Measurements from ENCODE around the gene KDM4C. TPM values are rescaled to one million over a fixed set of nuclear protein-coding genes. Genes with fewer than 3 reads are reported as not detected.

The KDM4C gene
- total RNA-seq, 1 experiment from 2014 or later, result 4.8 TPM

DNA sequence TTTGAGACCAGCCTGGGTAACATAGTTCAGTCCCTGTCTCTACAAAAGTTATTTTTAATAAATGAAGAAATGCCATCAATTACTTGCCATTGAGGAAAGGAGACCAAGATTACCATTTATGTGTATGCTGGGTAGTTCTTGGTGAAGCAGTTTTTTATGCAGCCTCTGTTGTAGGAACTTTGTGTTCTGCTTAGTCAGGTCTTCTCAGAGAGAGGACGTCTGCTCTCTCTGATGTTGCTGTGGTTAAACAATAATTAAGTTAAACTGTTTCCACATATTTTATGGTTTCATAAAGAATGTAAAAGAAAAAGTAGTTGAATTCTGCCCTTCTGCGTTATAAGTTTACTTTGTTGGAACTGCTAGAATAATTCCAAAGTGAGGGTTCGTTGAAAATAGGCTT lies 210.5 kb downstream of the KDM4C start:
- Histone ChIP-seq H3K4me1 (ENCODE audit: insufficient read depth, low read length, poor library complexity, severe bottlenecking) (peaks cover 14% of the 10 kb centered on the region), H3K27ac (ENCODE audit: low read depth, low read length, poor library complexity, severe bottlenecking) (no peak overlapping the region), H3K27me3 (replicated peaks; ENCODE audit: insufficient read depth, low read depth, low read length, poor library complexity) (no peaks in the 10 kb centered on the region), H3K9me3 (ENCODE audit: low read depth, low read length, poor library complexity, severe bottlenecking) (no peaks in the 10 kb centered on the region), H3K36me3 (ENCODE audit: insufficient read depth, low read length, poor library complexity, severe bottlenecking) (no peaks in the 10 kb centered on the region), H3K4me3 (ENCODE audit: low read depth, low read length, poor library complexity, severe bottlenecking) (no peak overlapping the region)
- CTCF ChIA-PET, result no interaction called here
- DNase-seq (ENCODE audit: low spot score), result no peak
- TF ChIP-seq EZH2 (IDR thresholded peaks at IDR 0.05; ENCODE audit: borderline replicate concordance, low read depth, low read length, poor library complexity, severe bottlenecking), result no peak
- TF ChIP-seq, protein P1, sequence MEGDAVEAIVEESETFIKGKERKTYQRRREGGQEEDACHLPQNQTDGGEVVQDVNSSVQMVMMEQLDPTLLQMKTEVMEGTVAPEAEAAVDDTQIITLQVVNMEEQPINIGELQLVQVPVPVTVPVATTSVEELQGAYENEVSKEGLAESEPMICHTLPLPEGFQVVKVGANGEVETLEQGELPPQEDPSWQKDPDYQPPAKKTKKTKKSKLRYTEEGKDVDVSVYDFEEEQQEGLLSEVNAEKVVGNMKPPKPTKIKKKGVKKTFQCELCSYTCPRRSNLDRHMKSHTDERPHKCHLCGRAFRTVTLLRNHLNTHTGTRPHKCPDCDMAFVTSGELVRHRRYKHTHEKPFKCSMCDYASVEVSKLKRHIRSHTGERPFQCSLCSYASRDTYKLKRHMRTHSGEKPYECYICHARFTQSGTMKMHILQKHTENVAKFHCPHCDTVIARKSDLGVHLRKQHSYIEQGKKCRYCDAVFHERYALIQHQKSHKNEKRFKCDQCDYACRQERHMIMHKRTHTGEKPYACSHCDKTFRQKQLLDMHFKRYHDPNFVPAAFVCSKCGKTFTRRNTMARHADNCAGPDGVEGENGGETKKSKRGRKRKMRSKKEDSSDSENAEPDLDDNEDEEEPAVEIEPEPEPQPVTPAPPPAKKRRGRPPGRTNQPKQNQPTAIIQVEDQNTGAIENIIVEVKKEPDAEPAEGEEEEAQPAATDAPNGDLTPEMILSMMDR (conservative IDR thresholded peaks at IDR 0.05; ENCODE audit: low read depth, low read length), result no peak
- intact Hi-C loops (cut with micrococcal nuclease; ENCODE audit: unreplicated experiment), result no loop called here
- POLR2A ChIA-PET (ENCODE audit: low non-redundant PET), result no interaction called here
- BruUV-seq (replicated peaks), result no TSS peak

DNA sequence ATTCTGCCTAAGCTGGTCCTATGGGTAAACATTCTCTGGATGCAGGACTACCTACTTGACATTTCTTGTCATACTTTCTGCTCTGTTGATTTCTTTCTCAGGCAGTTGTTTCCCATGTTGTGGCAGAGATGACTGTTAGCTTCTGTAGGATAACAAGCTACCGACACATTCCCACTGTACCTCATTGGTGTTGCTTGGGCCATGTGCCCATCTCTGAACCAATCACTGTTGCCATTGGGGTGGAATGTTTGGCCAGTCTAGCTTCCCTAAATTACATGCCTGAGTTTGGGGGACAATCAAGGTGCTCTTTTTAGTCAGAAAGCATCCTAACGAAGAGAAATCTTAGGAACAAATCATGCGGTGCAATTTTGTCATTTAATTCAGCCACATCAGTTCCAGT lies 212.0 kb downstream of the KDM4C start:
- TF ChIP-seq, protein P1 (conservative IDR thresholded peaks at IDR 0.05; ENCODE audit: low read depth, low read length), result no peak
- no peak for TF ChIP-seq EZH2 (IDR thresholded peaks at IDR 0.05; ENCODE audit: borderline replicate concordance, low read depth, low read length, poor library complexity, severe bottlenecking)
- CTCF ChIA-PET, result no interaction called here
- Histone ChIP-seq H3K27me3 (replicated peaks; ENCODE audit: insufficient read depth, low read depth, low read length, poor library complexity) (no peaks in the 10 kb centered on the region), H3K4me1 (ENCODE audit: insufficient read depth, low read length, poor library complexity, severe bottlenecking) (peaks cover 14% of the 10 kb centered on the region), H3K27ac (ENCODE audit: low read depth, low read length, poor library complexity, severe bottlenecking) (no peak overlapping the region), H3K4me3 (ENCODE audit: low read depth, low read length, poor library complexity, severe bottlenecking) (no peak overlapping the region), H3K36me3 (ENCODE audit: insufficient read depth, low read length, poor library complexity, severe bottlenecking) (no peaks in the 10 kb centered on the region), H3K9me3 (ENCODE audit: low read depth, low read length, poor library complexity, severe bottlenecking) (no peaks in the 10 kb centered on the region)
- POLR2A ChIA-PET (ENCODE audit: low non-redundant PET), result no interaction called here
- DNase-seq (ENCODE audit: low spot score), result no peak
- BruUV-seq (replicated peaks), result no TSS peak
- intact Hi-C loops (cut with micrococcal nuclease; ENCODE audit: unreplicated experiment), result no loop called here

DNA sequence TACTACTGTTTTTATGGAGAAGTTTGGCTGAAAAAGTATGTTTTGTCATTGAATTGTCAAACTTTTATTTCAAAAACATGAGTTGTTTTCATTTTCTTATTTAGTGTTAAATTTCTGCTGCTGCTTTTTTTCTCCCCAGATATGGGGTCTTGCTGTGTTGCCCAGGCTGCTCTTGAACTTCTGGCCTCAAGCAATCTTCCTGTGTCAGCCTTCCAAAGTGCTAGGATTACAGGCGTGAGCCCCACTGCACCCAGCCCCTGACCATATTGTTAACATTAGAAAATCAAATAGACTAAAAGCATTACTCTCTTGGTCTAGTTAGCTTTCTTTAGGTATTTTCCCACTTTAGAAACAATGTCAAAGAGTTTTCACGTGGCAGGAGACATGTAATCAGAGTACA lies 215.3 kb downstream of the KDM4C start:
- BruUV-seq (replicated peaks), result no TSS peak

More for the DNA sequence above, 215.3 kb downstream of the KDM4C start:
- DNase-seq (ENCODE audit: low spot score), result no peak
- POLR2A ChIA-PET (ENCODE audit: low non-redundant PET), result no interaction called here
- H3K27ac ChIP-seq (ENCODE audit: low read depth, low read length, poor library complexity, severe bottlenecking), result no peak overlapping the region
- peaks cover 9% of the 10 kb centered on the region for H3K4me1 ChIP-seq (ENCODE audit: insufficient read depth, low read length, poor library complexity, severe bottlenecking)
- H3K9me3 ChIP-seq (ENCODE audit: low read depth, low read length, poor library complexity, severe bottlenecking), result no peaks in the 10 kb centered on the region
- CTCF ChIA-PET, result no interaction called here
- TF ChIP-seq, protein P1 (conservative IDR thresholded peaks at IDR 0.05; ENCODE audit: low read depth, low read length), result no peak
- no peaks in the 10 kb centered on the region for H3K36me3 ChIP-seq (ENCODE audit: insufficient read depth, low read length, poor library complexity, severe bottlenecking)
- no peaks in the 10 kb centered on the region for H3K27me3 ChIP-seq (replicated peaks; ENCODE audit: insufficient read depth, low read depth, low read length, poor library complexity)
- no peak overlapping the region for H3K4me3 ChIP-seq (ENCODE audit: low read depth, low read length, poor library complexity, severe bottlenecking)
- intact Hi-C loops (cut with micrococcal nuclease; ENCODE audit: unreplicated experiment), result no loop called here
